HCT116 (cell line): ENCODE measurements around the gene PMM1. TPM values are rescaled to one million over a fixed set of nuclear protein-coding genes. Genes with fewer than 3 reads are reported as not detected.
"Not testable (repeated sequence)": the region's sequence is repeated elsewhere in the genome, so short reads cannot be mapped to it uniquely, and the experiment has no call there.

ENCODE experiments used
- ATAC-seq: fragments of 200-7000 bp; cut with Tn5 transposase; 2 replicates; pipeline ENCODE4 v1.9.1; 2020; ENCODE audit warnings: mild to moderate bottlenecking, moderate library complexity
- BruUV-seq: library from RNA; stranded (reverse); fragments of 400-500 nt; replicated peaks from 2 replicates; lab custom pipeline; 2021; lab: Mats Ljungman, UMichigan
- CTCF ChIA-PET: fragments of 300-600 bp; sonication (Branson Sonifier 250); formaldehyde crosslinking; loops from one replicate; lab custom pipeline; 2021; ENCODE audit warnings: antibody characterized with exemption; lab: Charles Lee
- POLR2A ChIA-PET: fragments of 300-600, 350-600 bp; sonication (Branson Sonifier 250); formaldehyde crosslinking; loops from one replicate; lab custom pipeline; 2021; ENCODE audit warnings: antibody characterized with exemption; lab: Charles Lee
- RAD21 ChIA-PET, 2 experiments: fragments of 300-600 bp; sonication (Branson Sonifier 250); formaldehyde crosslinking; loops; one replicate each; lab custom pipeline; 2023; ENCODE audit warnings: low total read pairs in 2 of 2; ENCODE audit not compliant: uncharacterized antibody in 2 of 2, unreplicated experiment in 2 of 2, low non-redundant PET in 1 of 2; lab: Charles Lee
- DNase-seq: peaks from one replicate; pipeline ENCODE4 v3.0.0-alpha.2; 2010; ENCODE audit warnings: low read depth, low spot score
- H2AFZ ChIP-seq: fragments of 200-600 bp; shearing (Covaris generic), sonication (generic); 2 replicates; pipeline ENCODE4 v1.6.1; 2017; ENCODE audit warnings: low read depth, mixed run types, mixed read lengths, antibody characterized with exemption, low read length; ENCODE audit not compliant: poor library complexity, severe bottlenecking
- H3K27ac ChIP-seq: 2 replicates; pipeline ENCODE4 v1.5.1; 2012; ENCODE audit warnings: low read depth, low read length
- H3K27me3 ChIP-seq: fragments of 200-600 bp; sonication (generic); 2 replicates; pipeline ENCODE4 v1.6.1; 2016; ENCODE audit warnings: mixed run types, low read length, mixed read lengths; ENCODE audit not compliant: insufficient read depth
- H3K36me3 ChIP-seq, 2 experiments: fragments of 200-500 bp in 1 of 2; fragments of 200-600 bp in 1 of 2; sonication (Bioruptor generic) in 1 of 2; sonication (generic) in 1 of 2; 2 replicates each; pipeline versions ENCODE4 v1.5.1 to v1.6.1; 2014 to 2016; ENCODE audit warnings: low read length in 2 of 2, inconsistent platforms in 1 of 2, mixed read lengths in 1 of 2, mixed run types in 1 of 2; ENCODE audit not compliant: insufficient read depth in 2 of 2, control insufficient read depth in 1 of 2
- H3K4me1 ChIP-seq, 2 experiments: fragments of 200-600 bp in 1 of 2; sonication (generic) in 1 of 2; 2 replicates each; pipeline versions ENCODE4 v1.5.1 to v1.6.1; 2012 to 2017; ENCODE audit warnings: low read length in 2 of 2, inconsistent platforms in 1 of 2, mild to moderate bottlenecking in 1 of 2, mixed read lengths in 1 of 2, mixed run types in 1 of 2, moderate library complexity in 1 of 2; ENCODE audit not compliant: insufficient read depth in 2 of 2, control insufficient read depth in 1 of 2
- H3K4me2 ChIP-seq: fragments of 200-600 bp; sonication (generic); 2 replicates; pipeline ENCODE4 v1.6.1; 2017; ENCODE audit warnings: mixed run types, low read length, mixed read lengths
- H3K4me3 ChIP-seq, 2 experiments: fragments of 200-600 bp in 1 of 2; sonication (generic) in 1 of 2; replicated peaks in 1 of 2; 2 replicates each; pipeline ENCODE4 v1.5.1; 2011 to 2016; ENCODE audit warnings: low read length in 2 of 2, control low read depth in 1 of 2, low read depth in 1 of 2, mild to moderate bottlenecking in 1 of 2, mixed read lengths in 1 of 2, mixed run types in 1 of 2
- H3K79me2 ChIP-seq: fragments of 200-600 bp; sonication (generic); 2 replicates; pipeline ENCODE4 v1.6.1; 2017; ENCODE audit warnings: mild to moderate bottlenecking, mixed run types, low read length, moderate library complexity, mixed read lengths; ENCODE audit not compliant: insufficient read depth
- H3K9ac ChIP-seq: fragments of 200-600 bp; sonication (generic); 2 replicates; pipeline ENCODE4 v1.6.1; 2016; ENCODE audit warnings: low read length, mixed read lengths
- H3K9me2 ChIP-seq: fragments of 200-600 bp; sonication (generic), shearing (Covaris generic); 2 replicates; pipeline ENCODE4 v1.6.1; 2017; ENCODE audit warnings: mixed run types, mild to moderate bottlenecking, moderate library complexity; ENCODE audit not compliant: insufficient read depth
- H3K9me3 ChIP-seq, 2 experiments: fragments of 200-500 bp in 1 of 2; fragments of 200-600 bp in 1 of 2; sonication (Bioruptor generic) in 1 of 2; sonication (generic) in 1 of 2; 2 replicates each; pipeline ENCODE4 v1.6.1; 2014 to 2017; ENCODE audit warnings: low read length in 2 of 2, mixed read lengths in 2 of 2, inconsistent platforms in 1 of 2, low read depth in 1 of 2, mild to moderate bottlenecking in 1 of 2, mixed run types in 1 of 2, moderate library complexity in 1 of 2; ENCODE audit not compliant: control insufficient read depth in 1 of 2, insufficient read depth in 1 of 2
- H4K20me1 ChIP-seq: fragments of 200-600 bp; sonication (generic), shearing (Covaris generic); 2 replicates; pipeline ENCODE4 v1.6.1; 2017; ENCODE audit warnings: mixed run types, mild to moderate bottlenecking, moderate library complexity; ENCODE audit not compliant: insufficient read depth
- CEBPB ChIP-seq: IDR thresholded peaks from 2 replicates; pipeline ENCODE4 v1.6.1; 2012; ENCODE audit warnings: low read depth
- EGR1 ChIP-seq: IDR thresholded peaks from 2 replicates; pipeline ENCODE4 v1.6.1; 2012; ENCODE audit warnings: low read depth
- JUND ChIP-seq: IDR thresholded peaks from 2 replicates; pipeline ENCODE4 v1.6.1; 2012
- POLR2A ChIP-seq: IDR thresholded peaks from 2 replicates; pipeline ENCODE4 v1.7.0; 2011; ENCODE audit warnings: borderline replicate concordance; ENCODE audit not compliant: insufficient read depth, insufficient read length; ENCODE audit errors: extremely low read depth
- SIN3A ChIP-seq: IDR thresholded peaks from 2 replicates; pipeline ENCODE4 v1.6.1; 2012; ENCODE audit warnings: low read depth
- TCF7L2 ChIP-seq: IDR thresholded peaks from 2 replicates; pipeline ENCODE4 v1.7.0; 2011; ENCODE audit warnings: borderline replicate concordance, inconsistent platforms; ENCODE audit not compliant: insufficient read depth, insufficient read length; ENCODE audit errors: extremely low read depth
- ZNF274 ChIP-seq: fragments of 200-500 bp; sonication (Bioruptor generic); IDR thresholded peaks from 2 replicates; pipeline ENCODE4 v1.6.1; 2014; ENCODE audit warnings: mild to moderate bottlenecking, low read depth, low read length, inconsistent platforms
- intact Hi-C: fragments of 100-400 bp; cut with micrococcal nuclease; formaldehyde crosslinking; loops from 2 replicates; pipeline ENCODE4 v1.10.0; 2022
- total RNA-seq: library from RNA; stranded (reverse); gene quantifications from one replicate; pipeline ENCODE4 v1.2.1, GENCODE V29; 2021; ENCODE audit not compliant: unreplicated experiment
- TF ChIP-seq, protein P1 (sequence below): IDR thresholded peaks from 2 replicates; pipeline ENCODE4 v1.6.1; 2012
- TF ChIP-seq, protein P2 (sequence below): IDR thresholded peaks from 2 replicates; pipeline ENCODE4 v1.6.1; 2011; ENCODE audit warnings: mild to moderate bottlenecking, low read length, moderate library complexity; ENCODE audit not compliant: insufficient replicate concordance; ENCODE audit errors: extremely low read depth

Gene PMM1
- total RNA-seq, 1 experiment from 2014 or later = 31.7 TPM

DNA sequence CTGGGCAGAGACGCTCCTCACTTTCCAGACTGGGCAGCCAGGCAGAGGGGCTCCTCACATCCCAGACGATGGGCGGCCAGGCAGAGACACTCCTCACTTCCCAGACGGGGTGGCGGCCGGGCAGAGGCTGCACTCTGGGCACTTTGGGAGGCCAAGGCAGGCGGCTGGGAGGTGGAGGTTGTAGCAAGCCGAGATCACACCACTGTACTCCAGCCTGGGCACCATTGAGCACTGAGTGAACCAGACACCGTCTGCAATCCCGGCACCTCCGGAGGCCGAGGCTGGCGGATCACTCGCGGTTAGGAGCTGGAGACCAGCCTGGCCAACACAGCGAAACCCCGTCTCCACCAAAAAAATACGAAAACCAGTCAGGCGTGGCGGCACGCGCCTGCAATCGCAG, 42.0 kb upstream of the PMM1 start:
- H4K20me1 ChIP-seq, RAD21 ChIA-PET, H3K9me3 ChIP-seq, H3K27ac ChIP-seq, H3K4me1 ChIP-seq, BruUV-seq, ATAC-seq, POLR2A ChIA-PET, H3K4me2 ChIP-seq, H3K9me2 ChIP-seq, H3K27me3 ChIP-seq, CTCF ChIA-PET, intact Hi-C loops, DNase-seq, H2AFZ ChIP-seq, H3K9ac ChIP-seq, H3K4me3 ChIP-seq: not testable (repeated sequence)
- H3K36me3 ChIP-seq = peaks cover 49 to 54% of the 10 kb centered on the region in 2 experiments
- H3K79me2 ChIP-seq = peaks cover 80% of the 10 kb centered on the region

- POLR2A ChIA-PET, H4K20me1 ChIP-seq, RAD21 ChIA-PET, BruUV-seq, H3K4me3 ChIP-seq, CTCF ChIA-PET, H3K9ac ChIP-seq, DNase-seq, H3K9me2 ChIP-seq, H3K27me3 ChIP-seq, ATAC-seq, H2AFZ ChIP-seq, H3K27ac ChIP-seq, intact Hi-C loops, H3K9me3 ChIP-seq, H3K4me2 ChIP-seq, H3K4me1 ChIP-seq: not testable (repeated sequence)
- Histone ChIP-seq H3K79me2 (peaks cover 79% of the 10 kb centered on the region), H3K36me3 (peaks cover 44 to 50% of the 10 kb centered on the region in 2 experiments)
Measured at GRCh38 chr22:41631115-41631514, 41.5 kb upstream of the PMM1 start.

GRCh38 chr22:41625577-41625976, 35.9 kb upstream of the PMM1 start:
- peaks cover 88% of the 10 kb centered on the region for H3K79me2 ChIP-seq
- no peak overlapping the region for H3K4me2 ChIP-seq
- H4K20me1 ChIP-seq = no peaks in the 10 kb centered on the region; the same call in 1 of the 2 replicates
- ATAC-seq (no peak), DNase-seq (no peak)
- H3K27ac ChIP-seq = no peak overlapping the region
- no TSS peak for BruUV-seq
- ChIA-PET POLR2A (no interaction called here), CTCF (no interaction called here), RAD21 (no interaction called here)
- H3K4me1 ChIP-seq = peaks cover 4 to 5% of the 10 kb centered on the region in 2 experiments; a peak in 3 of 4 replicates
- no peaks in the 10 kb centered on the region for H3K9me3 ChIP-seq
- H3K4me3 ChIP-seq = no peak overlapping the region
- H3K9me2 ChIP-seq = no peaks in the 10 kb centered on the region
- H3K36me3 ChIP-seq = peaks cover 51 to 53% of the 10 kb centered on the region in 2 experiments
- no peaks in the 10 kb centered on the region for H3K27me3 ChIP-seq
- intact Hi-C loops = no loop called here
- H2AFZ ChIP-seq = no peak overlapping the region
- H3K9ac ChIP-seq = no peak overlapping the region
- TF ChIP-seq CEBPB (no peak), ZNF274 (no peak), EGR1 (no peak), TCF7L2 (no peak), JUND (no peak), POLR2A (no peak), SIN3A (no peak)
- TF ChIP-seq, protein P1, sequence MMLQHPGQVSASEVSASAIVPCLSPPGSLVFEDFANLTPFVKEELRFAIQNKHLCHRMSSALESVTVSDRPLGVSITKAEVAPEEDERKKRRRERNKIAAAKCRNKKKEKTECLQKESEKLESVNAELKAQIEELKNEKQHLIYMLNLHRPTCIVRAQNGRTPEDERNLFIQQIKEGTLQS = no peak
- TF ChIP-seq, protein P2, sequence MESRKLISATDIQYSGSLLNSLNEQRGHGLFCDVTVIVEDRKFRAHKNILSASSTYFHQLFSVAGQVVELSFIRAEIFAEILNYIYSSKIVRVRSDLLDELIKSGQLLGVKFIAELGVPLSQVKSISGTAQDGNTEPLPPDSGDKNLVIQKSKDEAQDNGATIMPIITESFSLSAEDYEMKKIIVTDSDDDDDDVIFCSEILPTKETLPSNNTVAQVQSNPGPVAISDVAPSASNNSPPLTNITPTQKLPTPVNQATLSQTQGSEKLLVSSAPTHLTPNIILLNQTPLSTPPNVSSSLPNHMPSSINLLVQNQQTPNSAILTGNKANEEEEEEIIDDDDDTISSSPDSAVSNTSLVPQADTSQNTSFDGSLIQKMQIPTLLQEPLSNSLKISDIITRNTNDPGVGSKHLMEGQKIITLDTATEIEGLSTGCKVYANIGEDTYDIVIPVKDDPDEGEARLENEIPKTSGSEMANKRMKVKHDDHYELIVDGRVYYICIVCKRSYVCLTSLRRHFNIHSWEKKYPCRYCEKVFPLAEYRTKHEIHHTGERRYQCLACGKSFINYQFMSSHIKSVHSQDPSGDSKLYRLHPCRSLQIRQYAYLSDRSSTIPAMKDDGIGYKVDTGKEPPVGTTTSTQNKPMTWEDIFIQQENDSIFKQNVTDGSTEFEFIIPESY = no peak
